IMR-90 (cell line): ENCODE measurements around the gene LARP1.

Experiments
- CEBPB ChIP-seq: IDR thresholded peaks from 2 replicates; pipeline ENCODE4 v1.6.1; 2012; ENCODE audit warnings: low read depth, low read length, improper control_type of control experiment
- CTCF ChIP-seq: conservative IDR thresholded peaks from 2 replicates; pipeline ENCODE4 v1.5.1; 2012; ENCODE audit warnings: mild to moderate bottlenecking, low read depth, low read length, improper control_type of control experiment
- MAFK ChIP-seq: IDR thresholded peaks from 2 replicates; pipeline ENCODE4 v1.6.1; 2012; ENCODE audit warnings: low read depth, low read length, improper control_type of control experiment
- POLR2A ChIP-seq: IDR thresholded peaks from 2 replicates; pipeline ENCODE4 v1.6.1; 2012; ENCODE audit warnings: mild to moderate bottlenecking, low read depth, low read length
- RAD21 ChIP-seq: IDR thresholded peaks from 2 replicates; pipeline ENCODE4 v1.6.1; 2012; ENCODE audit warnings: low read length, improper control_type of control experiment
- RFX5 ChIP-seq: IDR thresholded peaks from 2 replicates; pipeline ENCODE4 v1.8.0; 2012; ENCODE audit warnings: low read depth, mild to moderate bottlenecking, low read length, moderate library complexity
- SMC3 ChIP-seq: fragments of 150-350 bp; IDR thresholded peaks from 2 replicates; pipeline ENCODE4 v1.6.1; 2016; ENCODE audit warnings: low read depth, mild to moderate bottlenecking, antibody characterized with exemption, low read length, moderate library complexity
- TF ChIP-seq, protein P1 (sequence below): fragments of 150-350 bp; IDR thresholded peaks from 2 replicates; pipeline ENCODE4 v1.6.1; 2016; ENCODE audit warnings: low read depth, mild to moderate bottlenecking, low read length, moderate library complexity, borderline replicate concordance

DNA sequence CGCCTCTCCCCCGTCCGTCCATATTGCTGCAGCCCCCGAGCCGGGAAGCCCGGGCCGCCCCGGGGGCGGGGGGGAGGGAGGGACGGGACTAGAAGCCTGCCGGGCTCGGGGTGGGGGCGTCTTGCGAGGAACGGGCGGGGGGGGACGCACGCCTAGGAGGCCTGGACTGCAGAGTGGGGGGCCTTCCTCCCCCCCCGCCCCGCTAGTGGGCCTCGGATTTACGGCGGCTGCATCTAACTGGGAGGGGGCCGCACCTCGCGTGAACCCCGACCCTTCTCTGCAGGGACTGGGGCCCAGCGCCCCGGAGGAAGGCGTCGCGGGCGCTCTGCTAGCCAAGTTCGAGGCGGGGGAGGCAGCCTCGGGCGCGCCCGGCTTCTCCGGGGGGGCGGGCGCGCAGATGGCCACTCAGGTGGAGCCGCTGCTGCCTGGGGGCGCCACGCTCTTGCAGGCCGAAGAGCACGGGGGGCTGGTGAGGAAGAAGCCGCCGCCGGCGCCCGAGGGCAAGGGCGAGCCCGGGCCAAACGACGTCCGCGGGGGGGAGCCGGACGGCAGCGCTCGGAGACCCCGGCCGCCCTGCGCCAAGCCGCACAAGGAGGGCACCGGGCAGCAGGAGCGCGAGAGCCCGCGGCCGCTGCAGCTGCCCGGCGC is at the start of gene LARP1:
- TF ChIP-seq CTCF (no peak), POLR2A (no peak), RFX5 (no peak), SMC3 (no peak), CEBPB (no peak), RAD21 (no peak), MAFK (no peak)
- TF ChIP-seq, protein P1, sequence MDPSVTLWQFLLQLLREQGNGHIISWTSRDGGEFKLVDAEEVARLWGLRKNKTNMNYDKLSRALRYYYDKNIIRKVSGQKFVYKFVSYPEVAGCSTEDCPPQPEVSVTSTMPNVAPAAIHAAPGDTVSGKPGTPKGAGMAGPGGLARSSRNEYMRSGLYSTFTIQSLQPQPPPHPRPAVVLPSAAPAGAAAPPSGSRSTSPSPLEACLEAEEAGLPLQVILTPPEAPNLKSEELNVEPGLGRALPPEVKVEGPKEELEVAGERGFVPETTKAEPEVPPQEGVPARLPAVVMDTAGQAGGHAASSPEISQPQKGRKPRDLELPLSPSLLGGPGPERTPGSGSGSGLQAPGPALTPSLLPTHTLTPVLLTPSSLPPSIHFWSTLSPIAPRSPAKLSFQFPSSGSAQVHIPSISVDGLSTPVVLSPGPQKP: no peak
